NCI-H69 (cell line): Measurements from ENCODE around the gene OR11G2.
"Not testable (repeated sequence)": the region's sequence is repeated elsewhere in the genome, so short reads cannot be mapped to it uniquely, and the experiment has no call there.

Source experiments
- DNase-seq: peaks from one replicate; lab custom pipeline; 2025; lab: John Stamatoyannopoulos, UW

Gene OR11G2

GRCh38 chr14:20190596-20190995, at the start of gene OR11G2:
Gene OR11G2 (plus strand): TSS chr14:20190896. CDS start chr14:20197438, 6,542 bp downstream.
- no peak for DNase-seq

- no peak for DNase-seq
Observed at GRCh38 chr14:20143911-20144310, 46.8 kb upstream of the OR11G2 start.

GRCh38 chr14:20144820-20145219, 45.9 kb upstream of the OR11G2 start:
- no peak for DNase-seq

GRCh38 chr14:20164462-20164861, 26.2 kb upstream of the OR11G2 start:
- no peak for DNase-seq

GRCh38 chr14:20167091-20167490, 23.6 kb upstream of the OR11G2 start:
- no peak for DNase-seq

- not testable (repeated sequence) for DNase-seq
Observed at GRCh38 chr14:20169852-20170251, 20.8 kb upstream of the OR11G2 start.

- DNase-seq, result not testable (repeated sequence)
Observed at GRCh38 chr14:20174205-20174604, 16.5 kb upstream of the OR11G2 start.

GRCh38 chr14:20176330-20176729, 14.4 kb upstream of the OR11G2 start:
- no peak for DNase-seq

- no peak for DNase-seq
Observed at GRCh38 chr14:20177433-20177974, 13.2 kb upstream of the OR11G2 start.

- DNase-seq, result no peak
Observed at GRCh38 chr14:20179218-20179617, 11.5 kb upstream of the OR11G2 start.

- no peak for DNase-seq
Observed at GRCh38 chr14:20179880-20180279, 10.8 kb upstream of the OR11G2 start.

- no peak for DNase-seq
Observed at GRCh38 chr14:20180486-20180885, 10.2 kb upstream of the OR11G2 start.

GRCh38 chr14:20184181-20184580, 6.5 kb upstream of the OR11G2 start:
- DNase-seq, result no peak

- no peak for DNase-seq
Observed at GRCh38 chr14:20191396-20191795, 700 bp downstream of the OR11G2 start.

- DNase-seq, result no peak
Observed at GRCh38 chr14:20194101-20194500, 3.4 kb downstream of the OR11G2 start.

- not testable (repeated sequence) for DNase-seq
Observed at GRCh38 chr14:20195170-20195569, 4.5 kb downstream of the OR11G2 start.

GRCh38 chr14:20195911-20196310, 5.2 kb downstream of the OR11G2 start:
- DNase-seq, result no peak

GRCh38 chr14:20197459-20197858, 6.8 kb downstream of the OR11G2 start:
- no peak for DNase-seq

- DNase-seq, result no peak
Observed at GRCh38 chr14:20198991-20199390, 8.3 kb downstream of the OR11G2 start.

GRCh38 chr14:20204721-20205120, 14.0 kb downstream of the OR11G2 start:
- DNase-seq, result no peak

- DNase-seq, result no peak
Observed at GRCh38 chr14:20209595-20209994, 18.9 kb downstream of the OR11G2 start.

- not testable (repeated sequence) for DNase-seq
Observed at GRCh38 chr14:20212406-20212805, 21.7 kb downstream of the OR11G2 start.

- DNase-seq, result no peak
Observed at GRCh38 chr14:20215196-20215595, 24.5 kb downstream of the OR11G2 start.

- DNase-seq, result no peak
Observed at GRCh38 chr14:20219033-20219432, 28.3 kb downstream of the OR11G2 start.

GRCh38 chr14:20223410-20223809, 32.7 kb downstream of the OR11G2 start, which contains the start of gene OR11H6:
Gene OR11H6 (plus strand): TSS chr14:20223710. CDS start chr14:20223710, 0 bp downstream.
- no peak for DNase-seq
